ENCODE data around the gene MOGAT3.

The MOGAT3 gene

DNA sequence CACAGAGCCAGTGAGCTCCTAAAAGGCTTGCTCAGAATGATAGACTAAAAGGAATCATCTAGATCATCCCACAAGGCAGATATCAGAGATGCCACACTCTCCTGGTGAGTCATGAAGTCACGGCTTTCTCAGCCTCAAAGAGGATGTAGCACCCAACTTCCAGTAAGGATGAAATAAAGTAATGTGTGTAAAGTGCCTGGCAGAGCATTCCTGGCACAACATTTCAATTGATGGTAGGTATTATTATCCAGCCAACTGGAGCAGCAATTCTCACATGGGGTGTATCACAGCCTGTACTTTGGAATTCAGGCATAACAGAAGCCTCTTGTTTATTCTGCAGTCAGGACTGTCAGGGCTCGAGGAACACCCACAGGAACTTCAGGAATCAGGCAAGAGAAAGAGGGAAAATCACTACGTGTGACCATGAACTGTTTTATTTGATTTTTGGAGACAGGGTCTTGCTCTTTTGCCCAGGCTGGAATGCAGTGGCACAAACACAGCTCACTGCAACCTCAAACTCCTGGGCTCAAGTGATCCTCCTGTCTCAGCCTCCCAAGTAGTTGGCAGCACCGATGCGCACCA lies 15.5 kb downstream of the MOGAT3 start:
- H3K4me1 ChIP-seq (ENCODE audit: control insufficient read depth, insufficient read depth, low read length), result no peaks in the 10 kb centered on the region
- no peaks in the 10 kb centered on the region for H3K36me3 ChIP-seq (ENCODE audit: control insufficient read depth in 2 of 2, insufficient read depth in 2 of 2, low read length in 2 of 2)
- peaks cover 17 to 19% of the 10 kb centered on the region in 2 donors for H3K27me3 ChIP-seq (ENCODE audit: control insufficient read depth in 1 of 2, insufficient read depth in 2 of 2, low read length in 2 of 2)
- no peak overlapping the region for H3K27ac ChIP-seq (ENCODE audit: low read length)
- H3K9ac ChIP-seq (ENCODE audit: low read length in 2 of 2), result no peak overlapping the region
- H3K4me3 ChIP-seq (ENCODE audit: low read length in 2 of 2), result no peak overlapping the region
- H3K9me3 ChIP-seq (ENCODE audit: control insufficient read depth in 2 of 2, low read length in 2 of 2), result no peaks in the 10 kb centered on the region

DNA sequence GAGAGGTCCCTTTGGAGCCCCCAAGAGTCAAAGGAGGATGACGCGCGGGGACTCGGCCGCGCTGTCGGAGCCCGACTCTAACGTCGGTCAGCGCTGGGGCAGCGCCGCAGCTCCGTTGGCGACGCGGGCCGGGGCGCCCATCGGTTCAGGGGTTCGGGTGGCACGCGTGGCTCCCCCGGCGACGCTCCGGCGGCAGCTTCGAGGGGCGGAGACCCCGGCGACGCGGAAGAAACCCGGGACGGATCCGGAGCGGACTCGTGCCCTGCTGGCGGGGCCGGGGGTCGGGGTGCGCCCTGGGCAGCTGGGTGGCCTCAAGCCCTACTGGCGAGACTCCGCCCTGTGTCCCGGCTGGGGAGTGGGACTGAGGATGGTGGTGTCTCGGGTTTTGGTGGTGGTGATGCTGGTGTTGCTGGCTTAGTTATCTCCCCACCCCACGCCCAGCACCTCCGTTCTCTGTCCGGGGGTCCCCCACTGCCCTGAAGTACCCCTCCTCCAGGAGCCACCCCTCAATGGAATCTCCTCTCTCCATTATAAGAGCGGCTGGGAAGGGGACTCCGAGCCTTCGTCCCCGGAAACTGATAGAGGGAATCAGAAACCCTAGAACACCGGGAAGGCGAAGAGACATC lies 20.6 kb downstream of the MOGAT3 start, which contains the start of gene NAT16:
Gene NAT16, minus strand, starts transcription at position 164 of the 626 bp plus-strand sequence. CDS start 5,486 bp downstream, outside the sequence.
- Histone ChIP-seq H3K9ac (ENCODE audit: low read length in 2 of 2) (no peak within 1 kb of the TSS), H3K27ac (ENCODE audit: low read length) (no peak within 1 kb of the TSS), H3K9me3 (ENCODE audit: control insufficient read depth in 2 of 2, low read length in 2 of 2) (no peaks in the 10 kb centered on the region), H3K4me3 (ENCODE audit: low read length in 2 of 2) (peak within 1 kb of the TSS in 1 of 2 donors; percentile 29), H3K36me3 (ENCODE audit: control insufficient read depth in 2 of 2, insufficient read depth in 2 of 2, low read length in 2 of 2) (no peaks in the 10 kb centered on the region), H3K4me1 (ENCODE audit: control insufficient read depth, insufficient read depth, low read length) (peaks cover 9% of the 10 kb centered on the region), H3K27me3 (ENCODE audit: control insufficient read depth in 1 of 2, insufficient read depth in 2 of 2, low read length in 2 of 2) (peaks cover 44 to 54% of the 10 kb centered on the region in 2 donors)

DNA sequence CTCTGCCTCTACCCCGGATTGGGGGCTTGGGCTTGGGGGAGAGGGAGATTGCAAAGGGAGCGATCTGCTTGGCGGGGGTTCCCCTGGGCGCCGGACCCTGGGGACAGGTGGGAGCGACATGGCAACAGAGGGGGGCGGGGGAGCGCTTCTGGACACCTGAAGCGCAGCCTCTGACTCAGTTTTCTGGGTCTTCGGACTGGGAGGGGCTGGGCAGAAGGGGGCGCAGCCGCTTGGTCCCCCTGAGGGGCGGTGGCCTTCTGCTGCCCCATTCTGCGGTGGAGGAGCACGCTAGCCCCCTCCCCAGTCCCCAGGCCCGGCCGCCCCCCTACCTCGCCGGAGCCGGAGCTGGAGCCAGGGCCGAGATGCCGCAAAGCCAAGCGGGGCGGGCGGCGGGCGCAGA lies 21.1 kb downstream of the MOGAT3 start:
- Histone ChIP-seq H3K27me3 (ENCODE audit: control insufficient read depth in 1 of 2, insufficient read depth in 2 of 2, low read length in 2 of 2) (peaks cover 46 to 58% of the 10 kb centered on the region in 2 donors), H3K9ac (ENCODE audit: low read length in 2 of 2) (no peak overlapping the region), H3K27ac (ENCODE audit: low read length) (no peak overlapping the region), H3K9me3 (ENCODE audit: control insufficient read depth in 2 of 2, low read length in 2 of 2) (no peaks in the 10 kb centered on the region), H3K4me3 (ENCODE audit: low read length in 2 of 2) (no peak overlapping the region), H3K4me1 (ENCODE audit: control insufficient read depth, insufficient read depth, low read length) (peaks cover 9% of the 10 kb centered on the region), H3K36me3 (ENCODE audit: control insufficient read depth in 2 of 2, insufficient read depth in 2 of 2, low read length in 2 of 2) (no peaks in the 10 kb centered on the region)

- H3K27me3 ChIP-seq (ENCODE audit: control insufficient read depth in 1 of 2, insufficient read depth in 2 of 2, low read length in 2 of 2), result peaks cover 52 to 62% of the 10 kb centered on the region in 2 donors
- H3K4me1 ChIP-seq (ENCODE audit: control insufficient read depth, insufficient read depth, low read length), result peaks cover 9% of the 10 kb centered on the region
- no peaks in the 10 kb centered on the region for H3K36me3 ChIP-seq (ENCODE audit: control insufficient read depth in 2 of 2, insufficient read depth in 2 of 2, low read length in 2 of 2)
- peak overlapping the region in 1 of 2 donors; percentile 29 for H3K4me3 ChIP-seq (ENCODE audit: low read length in 2 of 2)
- H3K27ac ChIP-seq (ENCODE audit: low read length), result no peak overlapping the region
- H3K9ac ChIP-seq (ENCODE audit: low read length in 2 of 2), result no peak overlapping the region
- no peaks in the 10 kb centered on the region for H3K9me3 ChIP-seq (ENCODE audit: control insufficient read depth in 2 of 2, low read length in 2 of 2)
Measured at GRCh38 chr7:101179117-101179516, 21.7 kb downstream of the MOGAT3 start.

GRCh38 chr7:101177644-101178043 lies 23.2 kb downstream of the MOGAT3 start:
- H3K9me3 ChIP-seq (ENCODE audit: control insufficient read depth in 2 of 2, low read length in 2 of 2), result no peaks in the 10 kb centered on the region
- H3K4me3 ChIP-seq (ENCODE audit: low read length in 2 of 2), result no peak overlapping the region
- peaks cover 20% of the 10 kb centered on the region for H3K4me1 ChIP-seq (ENCODE audit: control insufficient read depth, insufficient read depth, low read length)
- H3K27me3 ChIP-seq (ENCODE audit: control insufficient read depth in 1 of 2, insufficient read depth in 2 of 2, low read length in 2 of 2), result peaks cover 66 to 75% of the 10 kb centered on the region in 2 donors
- H3K9ac ChIP-seq (ENCODE audit: low read length in 2 of 2), result no peak overlapping the region
- H3K27ac ChIP-seq (ENCODE audit: low read length), result no peak overlapping the region
- H3K36me3 ChIP-seq (ENCODE audit: control insufficient read depth in 2 of 2, insufficient read depth in 2 of 2, low read length in 2 of 2), result no peaks in the 10 kb centered on the region

GRCh38 chr7:101175664-101176063 lies 25.2 kb downstream of the MOGAT3 start:
- Histone ChIP-seq H3K27ac (ENCODE audit: low read length) (no peak overlapping the region), H3K27me3 (ENCODE audit: control insufficient read depth in 1 of 2, insufficient read depth in 2 of 2, low read length in 2 of 2) (peaks cover 73 to 83% of the 10 kb centered on the region in 2 donors), H3K4me3 (ENCODE audit: low read length in 2 of 2) (no peak overlapping the region), H3K9ac (ENCODE audit: low read length in 2 of 2) (no peak overlapping the region), H3K36me3 (ENCODE audit: control insufficient read depth in 2 of 2, insufficient read depth in 2 of 2, low read length in 2 of 2) (no peaks in the 10 kb centered on the region), H3K4me1 (ENCODE audit: control insufficient read depth, insufficient read depth, low read length) (peaks cover 30% of the 10 kb centered on the region), H3K9me3 (ENCODE audit: control insufficient read depth in 2 of 2, low read length in 2 of 2) (no peaks in the 10 kb centered on the region)

GRCh38 chr7:101174322-101174854 lies 26.4 kb downstream of the MOGAT3 start:
- Histone ChIP-seq H3K27me3 (ENCODE audit: control insufficient read depth in 1 of 2, insufficient read depth in 2 of 2, low read length in 2 of 2) (peaks cover 82 to 83% of the 10 kb centered on the region in 2 donors), H3K27ac (ENCODE audit: low read length) (no peak overlapping the region), H3K4me1 (ENCODE audit: control insufficient read depth, insufficient read depth, low read length) (peaks cover 34% of the 10 kb centered on the region), H3K36me3 (ENCODE audit: control insufficient read depth in 2 of 2, insufficient read depth in 2 of 2, low read length in 2 of 2) (no peaks in the 10 kb centered on the region), H3K9me3 (ENCODE audit: control insufficient read depth in 2 of 2, low read length in 2 of 2) (no peaks in the 10 kb centered on the region), H3K9ac (ENCODE audit: low read length in 2 of 2) (no peak overlapping the region), H3K4me3 (ENCODE audit: low read length in 2 of 2) (no peak overlapping the region)

DNA sequence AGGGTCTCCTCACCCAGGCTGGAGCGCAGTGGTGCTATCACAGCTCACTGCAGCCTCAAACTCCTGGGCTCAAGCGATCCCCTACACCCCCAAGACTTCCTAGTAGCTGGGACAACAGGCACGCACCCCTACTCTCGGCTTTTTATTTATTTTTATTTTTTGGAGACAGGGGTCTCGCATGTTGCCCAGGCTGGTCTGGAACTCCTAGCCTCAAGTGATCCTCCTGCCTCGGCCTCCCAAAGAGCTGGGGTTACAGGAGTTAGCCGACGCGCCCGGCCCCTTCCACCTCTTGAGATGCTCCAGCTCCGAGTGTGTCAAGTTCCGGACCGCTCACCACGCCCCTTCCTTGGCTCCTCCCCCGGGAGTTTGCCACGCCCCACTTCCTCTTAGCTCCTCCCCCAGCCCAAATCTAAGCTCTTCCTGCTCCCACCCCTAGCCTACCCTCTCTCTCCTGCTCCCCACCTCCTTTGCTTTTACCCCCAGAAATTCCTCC lies 27.0 kb downstream of the MOGAT3 start:
- no peaks in the 10 kb centered on the region for H3K36me3 ChIP-seq (ENCODE audit: control insufficient read depth in 2 of 2, insufficient read depth in 2 of 2, low read length in 2 of 2)
- peaks cover 86% of the 10 kb centered on the region in 2 donors for H3K27me3 ChIP-seq (ENCODE audit: control insufficient read depth in 1 of 2, insufficient read depth in 2 of 2, low read length in 2 of 2)
- H3K9me3 ChIP-seq (ENCODE audit: control insufficient read depth in 2 of 2, low read length in 2 of 2), result no peaks in the 10 kb centered on the region
- no peak overlapping the region for H3K4me3 ChIP-seq (ENCODE audit: low read length in 2 of 2)
- H3K4me1 ChIP-seq (ENCODE audit: control insufficient read depth, insufficient read depth, low read length), result peaks cover 33% of the 10 kb centered on the region
- no peak overlapping the region for H3K27ac ChIP-seq (ENCODE audit: low read length)
- H3K9ac ChIP-seq (ENCODE audit: low read length in 2 of 2), result no peak overlapping the region

GRCh38 chr7:101172854-101173751 lies 27.7 kb downstream of the MOGAT3 start:
- Histone ChIP-seq H3K27me3 (ENCODE audit: control insufficient read depth in 1 of 2, insufficient read depth in 2 of 2, low read length in 2 of 2) (peaks cover 91% of the 10 kb centered on the region in 2 donors), H3K4me3 (ENCODE audit: low read length in 2 of 2) (peak overlapping the region in 1 of 2 donors; percentile 54)

More at GRCh38 chr7:101172854-101173751, 27.7 kb downstream of the MOGAT3 start:
- H3K27ac ChIP-seq (ENCODE audit: low read length), result no peak overlapping the region
- H3K36me3 ChIP-seq (ENCODE audit: control insufficient read depth in 2 of 2, insufficient read depth in 2 of 2, low read length in 2 of 2), result no peaks in the 10 kb centered on the region
- no peaks in the 10 kb centered on the region for H3K9me3 ChIP-seq (ENCODE audit: control insufficient read depth in 2 of 2, low read length in 2 of 2)
- H3K4me1 ChIP-seq (ENCODE audit: control insufficient read depth, insufficient read depth, low read length), result peaks cover 33% of the 10 kb centered on the region
- no peak overlapping the region for H3K9ac ChIP-seq (ENCODE audit: low read length in 2 of 2)
